Gastrocnemius medialis (tissue), 4 donors: ENCODE measurements around the gene ENHO. TPM values are rescaled to one million over a fixed set of nuclear protein-coding genes. Genes with fewer than 3 reads are reported as not detected.
"Not testable (repeated sequence)": the region's sequence is repeated elsewhere in the genome, so short reads cannot be mapped to it uniquely, and the experiment has no call there.

Experiments used
- ATAC-seq, 2 donors: fragments of 150-250 bp; one replicate each; pipeline ENCODE4 v1.9.1; 2016
- DNase-seq, 2 donors: peaks; one replicate each; pipeline ENCODE4 v3.0.0-alpha.2; 2019
- H3K27ac ChIP-seq, 4 donors: fragments of 200-600 bp; sonication (generic); 1 replicate in 1 of 4; 2 replicates in 3 of 4; pipeline ENCODE4 v1.5.1; 2016 to 2018; ENCODE audit warnings: mild to moderate bottlenecking in 2 of 4, moderate library complexity in 1 of 4
- H3K27me3 ChIP-seq, 3 donors: fragments of 200-600 bp; sonication (generic) in 2 of 3; 1 replicate in 1 of 3; 2 replicates in 2 of 3; pipeline versions ENCODE4 v1.5.1 to v1.6.0; 2016 to 2019; ENCODE audit warnings: mild to moderate bottlenecking in 1 of 3, moderate library complexity in 1 of 3
- H3K36me3 ChIP-seq, 2 donors: fragments of 200-600 bp; sonication (generic) in 1 of 2; one replicate each; pipeline ENCODE4 v1.5.1; 2017 to 2018
- H3K4me1 ChIP-seq, 2 donors: fragments of 200-600 bp; sonication (generic) in 1 of 2; one replicate each; pipeline ENCODE4 v1.5.1; 2016 to 2017; ENCODE audit warnings: mild to moderate bottlenecking in 2 of 2
- H3K4me3 ChIP-seq, 4 donors: fragments of 200-600 bp; sonication (generic) in 3 of 4; 1 replicate in 1 of 4; 2 replicates in 3 of 4; pipeline ENCODE4 v1.5.1; 2016 to 2019; ENCODE audit warnings: mild to moderate bottlenecking in 2 of 4
- H3K9me3 ChIP-seq, 3 donors: fragments of 200-600 bp; sonication (generic) in 2 of 3; 1 replicate in 1 of 3; 2 replicates in 2 of 3; pipeline ENCODE4 v1.5.1; 2016 to 2019
- POLR2A ChIP-seq, 2 donors: fragments of 450-650 bp; IDR thresholded peaks; one replicate each; pipeline ENCODE4 v1.6.1; 2017; ENCODE audit warnings: antibody characterized with exemption in 2 of 2, mild to moderate bottlenecking in 2 of 2, moderate library complexity in 2 of 2
- in situ Hi-C, 4 donors: fragments of 200-750 bp; cut with MboI; loops; one replicate each; pipeline versions ENCODE4 v1.15.0 to v1.8.0; 2017; ENCODE audit warnings: low sequenced_read_pairs in 4 of 4
- intact Hi-C: fragments of 100-400 bp; cut with DNase I; formaldehyde crosslinking; loops from one replicate; pipeline ENCODE4 v1.15.1; 2023; ENCODE audit warnings: low total_unique reads
- total RNA-seq, 4 donors: library from RNA; depleted of rRNA; stranded (reverse); fragments of >200 nt; gene quantifications; one replicate each; pipeline versions ENCODE4 v1.1.0 to v1.2.3, GENCODE V29; 2016
- TF ChIP-seq, protein P1 (sequence below), 5 experiments: fragments of 450-650 bp in 3 of 5; fragments of 200-600 bp in 2 of 5; sonication (generic) in 2 of 5; IDR thresholded peaks in 4 of 5; conservative IDR thresholded peaks in 1 of 5; 1 replicate in 4 of 5; 2 replicates in 1 of 5; pipeline ENCODE4 v1.5.1; 2016 to 2019; ENCODE audit warnings: antibody characterized with exemption in 5 of 5, mild to moderate bottlenecking in 3 of 5, moderate library complexity in 3 of 5

The ENHO gene
- total RNA-seq, 4 donors from 2014 or later, result 0.65 TPM; not detected in 3

DNA sequence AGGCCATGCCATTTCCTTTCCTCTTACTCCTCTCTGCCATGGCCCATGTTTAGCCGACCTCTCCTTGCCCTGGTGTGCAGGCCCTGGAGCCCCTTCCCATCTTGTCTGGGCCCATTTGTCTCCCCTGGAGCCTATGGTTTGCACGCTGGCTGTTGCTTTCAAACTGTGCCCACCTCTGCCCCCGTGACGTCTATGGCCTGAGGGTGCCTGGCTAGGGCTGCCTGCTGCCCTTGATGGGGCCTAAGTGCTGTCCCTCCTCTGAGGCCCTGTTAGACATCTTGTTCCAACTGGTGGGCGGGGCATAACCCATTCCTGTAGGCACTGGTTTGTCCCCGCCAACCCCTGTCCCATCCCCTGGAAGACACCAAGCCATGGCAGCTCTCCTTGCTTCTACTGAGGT, 22.7 kb upstream of the ENHO start:
- TF ChIP-seq, protein P1, sequence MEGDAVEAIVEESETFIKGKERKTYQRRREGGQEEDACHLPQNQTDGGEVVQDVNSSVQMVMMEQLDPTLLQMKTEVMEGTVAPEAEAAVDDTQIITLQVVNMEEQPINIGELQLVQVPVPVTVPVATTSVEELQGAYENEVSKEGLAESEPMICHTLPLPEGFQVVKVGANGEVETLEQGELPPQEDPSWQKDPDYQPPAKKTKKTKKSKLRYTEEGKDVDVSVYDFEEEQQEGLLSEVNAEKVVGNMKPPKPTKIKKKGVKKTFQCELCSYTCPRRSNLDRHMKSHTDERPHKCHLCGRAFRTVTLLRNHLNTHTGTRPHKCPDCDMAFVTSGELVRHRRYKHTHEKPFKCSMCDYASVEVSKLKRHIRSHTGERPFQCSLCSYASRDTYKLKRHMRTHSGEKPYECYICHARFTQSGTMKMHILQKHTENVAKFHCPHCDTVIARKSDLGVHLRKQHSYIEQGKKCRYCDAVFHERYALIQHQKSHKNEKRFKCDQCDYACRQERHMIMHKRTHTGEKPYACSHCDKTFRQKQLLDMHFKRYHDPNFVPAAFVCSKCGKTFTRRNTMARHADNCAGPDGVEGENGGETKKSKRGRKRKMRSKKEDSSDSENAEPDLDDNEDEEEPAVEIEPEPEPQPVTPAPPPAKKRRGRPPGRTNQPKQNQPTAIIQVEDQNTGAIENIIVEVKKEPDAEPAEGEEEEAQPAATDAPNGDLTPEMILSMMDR (IDR thresholded peaks at IDR 0.05 in 4 of 5, conservative IDR thresholded peaks at IDR 0.05 in 1 of 5), result no peak
- TF ChIP-seq POLR2A (IDR thresholded peaks at IDR 0.05), result no peak
- intact Hi-C loops, result no loop called here

DNA sequence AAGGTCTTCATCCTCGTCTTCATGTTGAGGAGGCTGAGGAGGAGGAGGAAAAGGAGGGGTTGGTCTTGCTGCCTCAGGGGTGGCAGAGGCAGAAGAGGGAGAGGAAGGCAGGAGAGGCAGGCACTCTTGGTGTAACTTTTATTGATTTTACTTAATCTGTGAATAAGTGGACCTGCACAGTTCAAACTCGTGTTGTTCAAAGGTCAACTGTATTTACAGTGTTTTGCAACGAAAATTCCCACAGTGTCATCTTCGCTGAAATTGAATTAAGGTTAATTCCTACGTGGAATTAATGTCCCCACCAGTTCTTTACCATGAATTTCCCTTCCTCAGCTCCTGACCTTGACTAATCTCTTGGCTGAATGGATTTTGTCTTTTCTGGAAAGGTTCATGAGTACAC, 21.2 kb upstream of the ENHO start:
- Histone ChIP-seq H3K27ac (no peak overlapping the region), H3K4me3 (no peak overlapping the region), H3K36me3 (no peaks in the 10 kb centered on the region), H3K27me3 (no peaks in the 10 kb centered on the region), H3K4me1 (peaks cover 0 to 6% of the 10 kb centered on the region in 2 donors), H3K9me3 (no peaks in the 10 kb centered on the region)
- TF ChIP-seq, protein P1 (IDR thresholded peaks at IDR 0.05 in 4 of 5, conservative IDR thresholded peaks at IDR 0.05 in 1 of 5), result no peak
- TF ChIP-seq POLR2A (IDR thresholded peaks at IDR 0.05), result no peak
- intact Hi-C loops, result no loop called here
- in situ Hi-C loops, result no loop called here
- ATAC-seq (no peak), DNase-seq (no peak)

More for the DNA sequence above, 22.7 kb upstream of the ENHO start:
- no peak for DNase-seq
- in situ Hi-C loops, result no loop called here
- no peak overlapping the region for H3K4me3 ChIP-seq
- no peaks in the 10 kb centered on the region for H3K27me3 ChIP-seq
- ATAC-seq, result no peak
- H3K4me1 ChIP-seq, result peaks cover 0 to 6% of the 10 kb centered on the region in 2 donors
- H3K27ac ChIP-seq, result no peak overlapping the region
- no peaks in the 10 kb centered on the region for H3K36me3 ChIP-seq
- no peaks in the 10 kb centered on the region for H3K9me3 ChIP-seq

DNA sequence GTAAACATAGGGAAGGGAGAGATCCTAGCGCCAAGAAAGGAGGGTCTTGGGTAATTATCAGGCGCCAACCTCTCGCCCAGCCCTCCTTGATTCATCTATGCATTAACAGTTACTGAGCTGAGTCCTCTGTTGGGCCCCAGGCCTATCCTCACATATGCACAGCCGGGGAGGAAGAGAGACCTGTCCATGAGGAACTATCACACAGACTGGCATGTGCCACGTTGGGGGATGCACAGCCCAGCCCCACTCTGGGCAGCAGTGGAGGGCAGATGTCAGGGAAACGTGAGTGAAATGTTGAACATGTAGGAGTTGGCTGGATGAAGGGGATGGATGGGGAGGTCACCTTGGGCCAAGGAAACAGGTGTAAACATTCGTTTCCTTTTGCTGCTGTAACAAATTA, 18.8 kb upstream of the ENHO start:
- Histone ChIP-seq H3K4me1 (no peaks in the 10 kb centered on the region), H3K9me3 (no peaks in the 10 kb centered on the region), H3K27ac (no peak overlapping the region), H3K36me3 (no peaks in the 10 kb centered on the region), H3K4me3 (no peak overlapping the region), H3K27me3 (no peaks in the 10 kb centered on the region)
- DNase-seq, result no peak
- TF ChIP-seq POLR2A (IDR thresholded peaks at IDR 0.05), result no peak
- TF ChIP-seq, protein P1 (IDR thresholded peaks at IDR 0.05 in 4 of 5, conservative IDR thresholded peaks at IDR 0.05 in 1 of 5), result no peak
- in situ Hi-C loops, result no loop called here
- ATAC-seq, result no peak
- intact Hi-C loops, result no loop called here

DNA sequence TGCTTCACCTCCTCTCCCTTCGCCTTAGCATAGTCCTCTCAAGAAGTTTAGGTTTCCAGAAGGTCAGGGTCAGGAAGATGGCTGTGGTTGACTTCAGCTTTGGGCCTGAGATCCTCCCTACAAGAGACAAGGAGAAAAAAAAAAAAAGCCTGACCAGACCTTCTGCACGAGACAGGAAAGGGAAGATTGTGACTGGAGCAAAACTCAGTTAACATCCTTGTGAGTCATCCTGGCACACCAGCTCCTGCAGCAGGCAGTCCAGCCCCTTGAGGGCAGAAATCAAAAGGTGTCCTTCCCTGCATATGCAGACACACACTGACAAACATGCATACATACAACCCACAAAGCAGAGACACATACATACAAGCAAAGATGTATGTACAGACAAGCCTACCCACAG, 18.0 kb upstream of the ENHO start:
- Histone ChIP-seq H3K4me3 (no peak overlapping the region), H3K27ac (no peak overlapping the region), H3K27me3 (no peaks in the 10 kb centered on the region), H3K9me3 (no peaks in the 10 kb centered on the region), H3K36me3 (no peaks in the 10 kb centered on the region), H3K4me1 (no peaks in the 10 kb centered on the region)
- in situ Hi-C loops, result no loop called here
- TF ChIP-seq POLR2A (IDR thresholded peaks at IDR 0.05), result no peak
- TF ChIP-seq, protein P1 (IDR thresholded peaks at IDR 0.05 in 4 of 5, conservative IDR thresholded peaks at IDR 0.05 in 1 of 5), result no peak
- DNase-seq, result no peak
- no peak for ATAC-seq
- intact Hi-C loops, result no loop called here

DNA sequence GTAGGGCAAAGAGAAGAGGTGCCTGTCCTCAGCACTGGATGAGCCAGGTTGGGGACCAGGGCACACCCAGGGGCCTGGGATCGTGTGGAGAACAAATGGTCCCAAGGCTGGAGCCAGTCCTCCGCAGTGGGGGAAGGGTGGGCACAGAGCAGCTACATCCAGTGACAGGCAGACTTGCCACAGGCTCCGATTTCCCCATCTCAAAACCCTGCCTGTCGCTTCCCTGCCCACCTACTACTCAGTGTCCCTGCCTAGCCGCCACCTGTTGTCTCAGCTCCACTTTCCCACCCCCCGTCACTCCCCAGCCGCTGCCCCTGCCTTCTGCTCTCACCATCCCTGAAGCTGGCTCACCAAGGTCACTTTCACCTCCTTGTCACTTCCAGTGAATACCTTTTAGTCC, 13.9 kb upstream of the ENHO start:
- ATAC-seq (no peak), DNase-seq (no peak)
- Histone ChIP-seq H3K36me3 (no peaks in the 10 kb centered on the region), H3K4me3 (no peak overlapping the region), H3K4me1 (no peaks in the 10 kb centered on the region), H3K9me3 (no peaks in the 10 kb centered on the region), H3K27ac (no peak overlapping the region), H3K27me3 (no peaks in the 10 kb centered on the region)
- TF ChIP-seq POLR2A (IDR thresholded peaks at IDR 0.05), result no peak
- intact Hi-C loops, result no loop called here
- in situ Hi-C loops, result no loop called here

DNA sequence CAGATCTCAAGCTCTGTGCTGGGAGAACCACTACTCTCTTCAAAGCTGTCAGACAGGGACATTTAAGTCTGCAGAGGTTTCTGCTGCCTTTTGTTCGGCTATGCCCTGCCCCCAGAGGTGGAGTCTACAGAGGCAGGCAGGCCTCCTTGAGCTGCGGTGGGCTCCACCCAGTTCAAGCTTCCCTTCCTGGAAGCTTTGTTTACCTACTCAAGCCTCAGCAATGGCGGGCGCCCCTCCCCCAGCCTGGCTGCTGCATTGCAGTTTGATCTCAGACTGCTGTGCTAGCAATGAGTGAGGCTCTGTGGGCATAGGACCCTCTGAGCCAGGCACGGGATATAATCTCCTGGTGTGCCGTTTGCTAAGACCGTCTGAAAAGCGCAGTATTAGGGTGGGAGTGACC, 9.3 kb upstream of the ENHO start:
- ATAC-seq, H3K9me3 ChIP-seq, intact Hi-C loops, DNase-seq, H3K4me1 ChIP-seq, in situ Hi-C loops, H3K27me3 ChIP-seq, H3K27ac ChIP-seq, H3K4me3 ChIP-seq, H3K36me3 ChIP-seq: not testable (repeated sequence)
